Measurements from ENCODE around the gene NFX1. TPM values are rescaled to one million over a fixed set of nuclear protein-coding genes. Genes with fewer than 3 reads are reported as not detected.
"Not testable (repeated sequence)": the region's sequence is repeated elsewhere in the genome, so short reads cannot be mapped to it uniquely, and the experiment has no call there.

NFX1 gene
- total RNA-seq, 1 donor from 2014 or later: 33.2 TPM

DNA sequence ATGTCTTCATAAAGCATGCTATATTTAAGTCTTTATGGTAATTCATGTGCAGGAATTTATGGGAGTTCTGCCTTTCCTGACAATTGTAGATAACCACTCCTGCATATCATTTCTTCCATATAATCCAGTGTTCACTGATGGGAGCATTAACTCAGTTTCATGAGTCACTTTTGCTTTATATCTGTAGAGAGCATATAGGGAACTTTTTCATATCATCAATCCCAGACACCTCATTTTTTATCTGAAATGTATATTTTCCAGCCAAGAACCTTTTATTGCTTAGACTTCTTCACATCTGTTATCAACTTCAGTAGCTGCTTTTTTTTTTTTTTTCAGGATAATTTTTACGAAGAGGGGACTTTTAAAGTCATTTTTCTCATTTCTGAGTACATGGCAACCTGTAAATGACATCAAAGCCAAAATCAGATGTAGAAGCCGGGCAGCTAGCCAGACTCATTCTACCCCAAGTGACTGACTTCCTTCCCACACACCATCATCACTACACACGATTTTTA lies 41.1 kb downstream of the NFX1 start:
- H3K36me3 Mint-ChIP-seq (ENCODE audit: low read depth): peaks cover 20% of the 10 kb centered on the region
- H3K27me3 Mint-ChIP-seq (ENCODE audit: low read depth): no peaks in the 10 kb centered on the region
- DNase-seq (ENCODE audit: low read depth, low spot score): no peak
- no peaks in the 10 kb centered on the region for H3K4me1 Mint-ChIP-seq
- no peak overlapping the region for H3K4me3 Mint-ChIP-seq
- H3K9me3 Mint-ChIP-seq: no peaks in the 10 kb centered on the region
- TF ChIP-seq, protein P1, sequence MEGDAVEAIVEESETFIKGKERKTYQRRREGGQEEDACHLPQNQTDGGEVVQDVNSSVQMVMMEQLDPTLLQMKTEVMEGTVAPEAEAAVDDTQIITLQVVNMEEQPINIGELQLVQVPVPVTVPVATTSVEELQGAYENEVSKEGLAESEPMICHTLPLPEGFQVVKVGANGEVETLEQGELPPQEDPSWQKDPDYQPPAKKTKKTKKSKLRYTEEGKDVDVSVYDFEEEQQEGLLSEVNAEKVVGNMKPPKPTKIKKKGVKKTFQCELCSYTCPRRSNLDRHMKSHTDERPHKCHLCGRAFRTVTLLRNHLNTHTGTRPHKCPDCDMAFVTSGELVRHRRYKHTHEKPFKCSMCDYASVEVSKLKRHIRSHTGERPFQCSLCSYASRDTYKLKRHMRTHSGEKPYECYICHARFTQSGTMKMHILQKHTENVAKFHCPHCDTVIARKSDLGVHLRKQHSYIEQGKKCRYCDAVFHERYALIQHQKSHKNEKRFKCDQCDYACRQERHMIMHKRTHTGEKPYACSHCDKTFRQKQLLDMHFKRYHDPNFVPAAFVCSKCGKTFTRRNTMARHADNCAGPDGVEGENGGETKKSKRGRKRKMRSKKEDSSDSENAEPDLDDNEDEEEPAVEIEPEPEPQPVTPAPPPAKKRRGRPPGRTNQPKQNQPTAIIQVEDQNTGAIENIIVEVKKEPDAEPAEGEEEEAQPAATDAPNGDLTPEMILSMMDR (conservative IDR thresholded peaks at IDR 0.05): no peak
- no peak overlapping the region for H3K27ac Mint-ChIP-seq (ENCODE audit: unreplicated experiment)

DNA sequence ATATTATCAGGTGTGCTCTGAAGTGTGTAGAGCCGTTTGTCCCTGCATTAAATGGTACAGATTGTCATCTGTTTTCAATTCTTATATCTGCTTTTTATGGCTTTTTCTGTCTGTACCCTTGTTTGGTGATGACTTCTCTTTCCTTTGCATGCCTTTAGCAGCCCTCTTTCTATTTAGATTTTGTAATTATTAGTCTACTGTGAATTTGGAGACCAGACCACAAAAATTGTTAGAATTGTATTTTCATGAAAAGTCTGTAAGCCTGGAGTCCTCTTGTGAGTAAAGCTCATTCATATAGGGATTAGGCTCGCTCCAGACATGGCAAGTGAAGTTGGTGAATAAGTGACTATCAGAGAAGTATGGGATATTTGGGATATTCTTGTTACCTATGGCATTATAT lies 41.7 kb downstream of the NFX1 start:
- peaks cover 22% of the 10 kb centered on the region for H3K36me3 Mint-ChIP-seq (ENCODE audit: low read depth)
- DNase-seq (ENCODE audit: low read depth, low spot score): no peak
- H3K27ac Mint-ChIP-seq (ENCODE audit: unreplicated experiment): no peak overlapping the region
- H3K4me3 Mint-ChIP-seq: no peak overlapping the region
- TF ChIP-seq, protein P1 (conservative IDR thresholded peaks at IDR 0.05): no peak
- no peaks in the 10 kb centered on the region for H3K27me3 Mint-ChIP-seq (ENCODE audit: low read depth)
- H3K4me1 Mint-ChIP-seq: no peaks in the 10 kb centered on the region
- H3K9me3 Mint-ChIP-seq: no peaks in the 10 kb centered on the region

DNA sequence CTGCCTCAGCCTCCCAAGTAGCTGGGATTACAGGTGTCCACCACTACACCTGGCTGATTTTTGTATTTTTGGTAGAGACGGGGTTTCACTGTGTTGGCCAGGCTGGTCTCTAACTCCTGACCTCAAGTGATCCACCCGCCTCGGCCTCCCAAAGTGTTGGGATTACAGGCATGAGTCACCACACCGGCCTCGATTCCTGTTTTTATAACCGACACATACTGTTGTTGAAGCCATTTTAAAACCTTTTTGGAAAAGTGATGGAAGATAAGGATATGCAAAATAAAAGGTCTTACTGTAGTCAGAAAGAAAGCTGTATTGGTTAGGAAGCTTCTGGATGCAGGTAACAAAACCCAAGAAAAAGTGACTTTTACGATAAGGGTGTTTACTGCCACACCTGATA lies 42.6 kb downstream of the NFX1 start:
- H3K27ac Mint-ChIP-seq (ENCODE audit: unreplicated experiment); H3K9me3 Mint-ChIP-seq; DNase-seq (ENCODE audit: low read depth, low spot score); H3K27me3 Mint-ChIP-seq (ENCODE audit: low read depth); H3K4me1 Mint-ChIP-seq; H3K4me3 Mint-ChIP-seq: not testable (repeated sequence)
- H3K36me3 Mint-ChIP-seq (ENCODE audit: low read depth): peaks cover 26% of the 10 kb centered on the region

DNA sequence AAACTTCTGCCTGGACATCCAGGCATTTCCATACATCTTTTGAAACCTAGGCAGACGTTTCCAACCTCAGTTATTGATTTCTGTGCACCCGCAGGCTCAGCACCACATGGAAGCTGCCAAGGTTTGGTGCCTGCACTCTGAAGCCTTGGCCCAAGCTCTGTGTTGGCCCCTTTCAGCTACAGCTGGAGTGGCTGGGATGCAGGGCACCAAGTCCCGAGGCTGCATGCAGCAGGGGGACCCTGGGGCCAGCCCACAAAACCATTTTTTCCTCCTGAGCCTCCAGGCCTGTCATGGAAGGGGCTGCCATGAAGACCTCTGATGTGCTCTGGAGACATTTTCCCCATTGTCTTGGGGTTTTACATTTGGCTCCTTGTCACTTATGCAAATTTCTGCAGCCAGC lies 49.9 kb downstream of the NFX1 start:
- H3K9me3 Mint-ChIP-seq: peaks cover 13% of the 10 kb centered on the region
- no peaks in the 10 kb centered on the region for H3K4me1 Mint-ChIP-seq
- H3K27ac Mint-ChIP-seq (ENCODE audit: unreplicated experiment): no peak overlapping the region
- no peak for DNase-seq (ENCODE audit: low read depth, low spot score)
- H3K4me3 Mint-ChIP-seq: no peak overlapping the region
- H3K36me3 Mint-ChIP-seq (ENCODE audit: low read depth): peaks cover 37% of the 10 kb centered on the region
- TF ChIP-seq, protein P1 (conservative IDR thresholded peaks at IDR 0.05): no peak
- no peaks in the 10 kb centered on the region for H3K27me3 Mint-ChIP-seq (ENCODE audit: low read depth)

DNA sequence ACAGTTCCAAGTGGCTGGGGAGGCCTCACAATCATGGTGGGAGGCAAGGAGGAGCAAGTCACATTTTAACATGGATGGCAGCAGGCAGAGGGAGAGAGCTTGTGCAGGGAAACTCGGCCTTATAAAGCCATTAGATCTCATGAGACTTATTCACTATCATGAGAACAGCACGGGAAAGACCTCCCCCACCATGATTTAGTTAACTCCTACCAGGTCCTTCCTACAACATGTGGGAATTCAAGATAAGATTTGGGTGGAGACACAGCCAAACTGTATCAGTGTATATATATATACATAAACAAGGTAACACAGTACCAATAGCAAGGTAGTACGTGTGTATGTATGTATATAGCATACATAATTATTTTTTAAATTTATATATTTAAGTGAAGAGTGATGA lies 50.9 kb downstream of the NFX1 start:
- DNase-seq (ENCODE audit: low read depth, low spot score): no peak
- Mint-ChIP-seq H3K27me3 (ENCODE audit: low read depth) (no peaks in the 10 kb centered on the region), H3K4me3 (no peak overlapping the region), H3K4me1 (no peaks in the 10 kb centered on the region), H3K9me3 (peaks cover 13% of the 10 kb centered on the region), H3K27ac (ENCODE audit: unreplicated experiment) (no peak overlapping the region), H3K36me3 (ENCODE audit: low read depth) (peaks cover 39% of the 10 kb centered on the region)
- TF ChIP-seq, protein P1 (conservative IDR thresholded peaks at IDR 0.05): no peak

DNA sequence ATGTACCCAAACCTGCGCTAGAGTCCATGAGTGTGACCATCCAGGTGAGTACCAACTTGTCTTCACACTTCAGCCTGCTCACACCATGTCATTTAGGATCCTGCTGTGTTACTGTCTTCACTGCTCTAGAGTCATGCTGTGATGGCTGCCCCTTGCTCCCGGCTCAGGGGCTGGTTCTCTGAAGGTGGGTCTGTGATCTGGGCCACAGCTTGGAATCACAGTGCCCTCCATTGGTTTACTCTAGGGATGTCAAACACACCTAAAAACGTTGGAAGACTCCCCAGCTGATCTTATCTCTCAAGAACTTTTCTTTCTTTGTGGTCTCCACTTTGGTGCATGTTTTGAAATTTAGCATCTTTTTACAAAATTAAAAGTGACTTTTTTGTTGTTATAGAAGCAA lies 53.8 kb downstream of the NFX1 start:
- no peak overlapping the region for H3K27ac Mint-ChIP-seq (ENCODE audit: unreplicated experiment)

More for the DNA sequence above, 53.8 kb downstream of the NFX1 start:
- Mint-ChIP-seq H3K27me3 (ENCODE audit: low read depth) (no peaks in the 10 kb centered on the region), H3K36me3 (ENCODE audit: low read depth) (peaks cover 52% of the 10 kb centered on the region), H3K9me3 (peaks cover 11% of the 10 kb centered on the region), H3K4me1 (no peaks in the 10 kb centered on the region), H3K4me3 (no peak overlapping the region)
- TF ChIP-seq, protein P1 (conservative IDR thresholded peaks at IDR 0.05): no peak
- no peak for DNase-seq (ENCODE audit: low read depth, low spot score)
